COLO668 (cell line): Measurements from ENCODE around the gene ZNRF3.
"Not testable (repeated sequence)": the region's sequence is repeated elsewhere in the genome, so short reads cannot be mapped to it uniquely, and the experiment has no call there.

Experiments
- DNase-seq: peaks from one replicate; lab custom pipeline; 2025; ENCODE audit not compliant: unreplicated experiment; lab: John Stamatoyannopoulos, UW

ZNRF3 gene

DNA sequence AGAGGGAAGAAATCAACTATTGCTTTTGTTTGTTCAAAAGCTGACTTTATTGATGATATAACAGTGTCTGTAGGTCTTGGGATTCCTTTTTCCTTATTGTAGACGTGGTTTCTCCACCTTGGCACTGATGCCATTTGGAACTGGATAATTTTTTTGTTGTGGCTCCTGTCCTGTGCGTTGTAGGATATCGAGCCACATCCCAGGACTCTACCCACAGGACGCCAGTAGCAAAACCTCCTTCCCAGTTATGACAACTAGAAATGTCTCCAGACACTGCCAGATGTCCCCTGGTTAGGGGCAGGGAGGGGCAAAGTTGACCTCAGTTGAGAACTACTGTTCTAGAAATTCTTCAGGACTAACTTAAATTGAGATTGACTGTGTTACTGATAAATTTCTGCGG, 45.8 kb downstream of the ZNRF3 start:
- no peak for DNase-seq

DNA sequence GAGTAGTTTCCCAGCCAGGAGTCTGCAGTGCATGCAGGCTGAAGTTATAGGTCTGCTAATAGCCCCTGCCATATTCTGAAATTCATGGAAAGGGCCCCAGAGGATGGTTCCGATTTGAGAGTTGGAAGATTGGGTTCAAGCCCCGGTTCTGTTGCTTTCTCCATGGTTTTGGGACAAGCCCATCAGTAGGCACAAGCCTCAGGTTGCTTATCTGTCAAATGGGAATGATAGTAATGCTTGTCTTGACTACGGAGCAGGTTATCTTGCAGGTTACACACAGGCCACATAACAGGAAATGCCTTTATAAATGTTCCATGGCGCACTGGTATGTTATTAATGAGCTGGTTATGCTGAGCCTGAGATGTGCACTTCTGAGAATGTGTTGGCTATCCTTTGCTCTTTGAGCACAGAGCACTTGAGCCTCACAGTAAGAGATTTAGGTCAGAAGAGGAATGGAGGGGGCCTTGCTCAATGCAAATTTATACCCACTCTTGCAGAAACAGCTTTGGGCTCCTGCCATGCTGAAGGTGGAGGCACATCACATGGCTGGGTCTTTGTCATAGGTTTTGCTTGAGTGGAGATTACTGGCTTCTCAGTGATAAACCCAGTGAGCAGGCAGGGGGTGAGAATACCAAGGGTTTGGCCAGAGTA, 47.1 kb downstream of the ZNRF3 start:
- no peak for DNase-seq

DNA sequence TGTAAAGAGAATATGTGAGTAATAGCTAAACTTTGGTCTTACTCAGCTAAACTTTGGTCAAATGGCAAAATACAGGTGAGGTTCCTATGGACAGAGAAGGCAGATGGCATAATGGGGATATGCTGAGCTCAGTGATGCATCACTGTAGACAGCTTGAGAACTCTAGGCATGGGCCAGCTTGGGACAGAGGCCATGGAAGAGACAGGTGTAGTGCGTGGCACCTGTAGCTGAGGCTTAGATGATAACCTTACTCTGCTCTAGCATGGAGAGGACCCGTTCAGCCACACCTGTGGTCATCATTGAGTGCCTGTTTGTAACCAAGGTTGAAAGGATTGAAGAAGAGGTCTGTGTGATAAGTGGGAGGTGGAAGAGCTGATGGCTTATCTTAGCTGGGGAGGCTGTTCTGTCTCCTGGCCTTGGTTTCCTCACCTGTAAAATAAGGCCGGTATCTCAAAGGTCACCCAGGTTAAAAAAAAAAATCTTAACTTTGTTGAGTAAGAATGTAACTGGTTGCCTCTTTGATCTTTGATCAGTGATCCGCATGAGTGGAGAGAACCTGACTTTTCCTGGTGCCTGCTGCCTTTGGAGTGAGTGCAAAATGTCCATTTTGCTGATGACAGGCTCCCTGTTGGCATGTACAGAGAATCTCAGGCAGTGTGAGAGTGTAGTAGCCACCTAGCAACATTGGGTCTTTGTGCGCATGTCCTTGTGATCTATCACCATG, 48.6 kb downstream of the ZNRF3 start:
- no peak for DNase-seq

DNA sequence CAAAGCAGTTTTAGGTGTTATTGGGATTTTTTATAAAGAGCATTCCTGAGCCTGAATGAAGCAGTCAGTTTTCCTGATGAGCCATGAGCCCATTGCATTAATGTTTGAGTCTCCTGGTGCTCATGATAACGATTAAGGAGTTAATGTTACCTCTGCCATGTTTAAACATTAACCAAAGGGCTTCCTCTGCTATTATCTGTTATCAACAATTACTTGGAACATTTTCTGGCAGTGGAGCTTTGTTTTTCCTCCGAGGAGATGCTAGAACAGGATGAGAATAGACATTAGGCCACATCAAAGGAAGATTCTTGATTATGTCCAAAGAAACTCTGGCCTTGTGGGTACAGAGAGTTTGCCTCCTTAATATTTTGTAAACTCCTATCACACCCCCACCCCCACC, 49.9 kb downstream of the ZNRF3 start:
- no peak for DNase-seq

DNA sequence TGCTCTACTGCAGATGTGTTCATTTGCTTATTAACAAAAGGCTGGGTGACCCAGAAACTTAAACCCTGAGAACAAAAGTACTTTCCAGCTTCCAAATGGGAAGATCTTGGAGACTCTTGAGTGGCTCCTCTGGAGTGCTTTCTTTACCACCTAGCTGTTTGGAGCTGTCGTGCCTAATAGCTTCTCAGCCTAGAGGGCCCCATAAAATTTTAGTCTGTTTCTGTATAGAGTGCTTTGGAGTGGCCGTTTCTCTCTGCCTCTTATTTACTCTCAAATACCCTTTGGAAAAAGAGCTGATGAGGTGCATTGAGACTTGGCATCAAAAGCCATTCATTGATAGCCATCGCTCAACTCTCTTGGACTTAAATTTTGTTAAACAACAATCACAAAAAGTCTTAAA, 50.7 kb downstream of the ZNRF3 start:
- DNase-seq: no peak

DNA sequence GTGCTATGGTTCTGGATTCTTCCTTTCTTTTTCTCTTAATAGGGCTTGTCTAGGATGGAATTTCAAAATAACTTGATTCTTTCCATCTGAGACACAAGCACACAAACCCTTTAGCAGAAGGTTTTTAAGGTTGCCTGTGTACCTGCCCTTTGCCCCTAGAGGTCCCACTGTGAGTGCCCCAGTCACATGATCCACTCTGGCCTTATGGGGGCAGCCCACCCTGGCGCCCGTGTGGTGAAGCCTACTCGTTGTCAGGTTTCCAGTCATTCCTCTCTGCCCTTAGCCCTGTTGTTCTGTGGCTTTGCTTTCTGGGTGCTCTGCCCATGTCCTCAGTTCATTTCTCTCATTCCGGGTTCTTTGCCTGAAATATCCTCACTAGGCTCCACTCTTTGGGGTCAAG, 51.8 kb downstream of the ZNRF3 start:
- DNase-seq: no peak

DNA sequence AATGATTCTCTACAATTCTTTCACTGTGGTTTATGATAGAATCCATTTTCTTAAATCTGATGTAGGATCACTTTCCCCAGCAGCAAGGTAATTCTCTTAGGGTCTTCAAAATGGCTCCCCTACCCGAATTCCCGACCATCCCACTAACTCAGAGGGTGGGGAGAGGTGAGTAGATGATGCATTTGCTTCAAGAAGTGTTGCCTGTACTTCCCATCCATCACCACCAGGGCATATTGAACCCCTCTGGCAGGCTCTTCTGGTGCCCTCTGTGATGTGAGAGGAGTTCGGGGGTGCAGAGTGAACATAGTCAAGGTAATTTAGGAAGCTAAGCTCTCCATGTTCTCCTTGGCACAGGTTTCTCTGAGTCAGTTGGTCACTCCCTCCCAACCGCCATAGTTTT, 52.3 kb downstream of the ZNRF3 start:
- DNase-seq: no peak

DNA sequence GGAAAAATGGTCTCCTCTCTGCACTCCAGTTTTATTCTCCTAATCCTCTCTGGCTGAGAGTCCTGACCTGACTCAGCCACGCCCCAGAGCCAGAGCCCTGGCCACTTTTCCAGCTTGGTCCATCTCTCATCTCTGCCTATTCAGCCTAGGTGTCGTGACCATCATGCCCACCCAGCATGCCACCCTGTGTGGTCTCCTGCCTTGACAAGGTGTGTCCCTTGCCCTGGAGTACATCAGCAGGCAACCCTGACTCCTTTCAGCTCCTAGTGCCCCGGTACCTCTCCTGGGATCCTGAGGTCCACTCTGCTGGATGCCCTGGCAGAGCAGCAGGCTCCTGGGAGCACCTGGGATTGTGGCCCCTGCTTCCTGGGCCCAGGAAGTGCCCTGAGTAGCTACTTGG, 52.8 kb downstream of the ZNRF3 start:
- DNase-seq: no peak

DNA sequence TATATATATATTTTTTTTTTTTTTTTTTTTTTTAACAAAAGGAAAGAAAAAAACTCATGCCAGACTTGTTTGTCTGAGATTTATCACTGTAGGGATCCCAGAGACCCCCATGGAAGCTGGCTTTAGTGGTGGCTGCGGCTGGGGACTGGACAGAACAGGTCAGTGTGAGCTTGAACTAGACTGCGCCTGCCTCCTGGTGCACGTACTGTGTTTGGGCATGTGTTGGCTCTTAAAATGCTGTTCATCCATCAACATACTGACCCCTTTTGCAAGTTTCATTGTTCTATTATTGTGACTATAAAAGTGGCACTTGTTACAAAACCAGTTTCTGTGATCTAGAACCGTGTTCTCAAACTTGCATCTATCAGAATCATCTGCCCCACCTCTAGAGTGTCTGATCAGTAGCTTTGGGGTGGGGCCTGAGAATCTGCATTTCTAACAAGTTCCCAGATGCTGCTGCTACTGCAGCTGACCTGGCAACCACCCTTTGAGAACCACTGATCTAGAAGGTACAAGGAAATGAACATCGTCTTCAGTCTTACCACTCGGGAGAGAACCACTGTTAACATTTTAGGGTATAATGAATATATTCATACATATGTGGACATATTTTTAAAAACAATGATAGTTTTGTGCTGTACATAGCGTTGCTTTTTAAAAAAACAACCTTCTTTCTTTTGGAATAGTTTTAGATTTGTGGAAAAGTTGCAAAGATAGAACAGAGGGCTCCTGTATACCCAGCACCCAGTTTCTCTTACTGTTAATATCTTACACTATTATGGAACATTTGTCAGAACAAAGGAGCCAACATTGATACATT, 54.0 kb downstream of the ZNRF3 start:
- DNase-seq: no peak

DNA sequence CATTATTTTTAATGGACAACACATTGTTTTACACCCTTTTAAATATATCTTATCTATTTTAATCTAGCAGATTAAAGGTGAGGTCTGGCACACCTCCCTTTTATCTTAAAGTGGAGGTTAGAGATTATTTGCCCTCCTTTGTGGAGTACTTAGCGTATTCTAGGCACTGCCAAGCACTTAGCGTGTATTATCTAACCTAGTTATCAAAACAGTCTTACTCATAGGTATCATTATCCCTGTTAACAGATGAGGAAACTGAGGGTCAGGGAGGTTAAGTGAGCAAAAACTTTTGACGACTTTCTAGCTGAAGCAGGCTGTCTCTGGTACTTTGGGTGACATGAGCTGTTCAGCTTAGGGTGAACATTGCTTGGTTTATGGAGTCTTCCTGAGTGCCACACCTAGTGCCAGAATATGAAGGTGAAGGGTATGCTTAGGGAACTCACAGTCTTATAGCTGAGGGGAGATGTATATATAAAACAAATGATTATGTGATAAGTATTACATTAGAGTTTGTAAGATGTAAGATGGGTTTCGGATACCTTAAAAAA, 55.0 kb downstream of the ZNRF3 start:
- DNase-seq: no peak

DNA sequence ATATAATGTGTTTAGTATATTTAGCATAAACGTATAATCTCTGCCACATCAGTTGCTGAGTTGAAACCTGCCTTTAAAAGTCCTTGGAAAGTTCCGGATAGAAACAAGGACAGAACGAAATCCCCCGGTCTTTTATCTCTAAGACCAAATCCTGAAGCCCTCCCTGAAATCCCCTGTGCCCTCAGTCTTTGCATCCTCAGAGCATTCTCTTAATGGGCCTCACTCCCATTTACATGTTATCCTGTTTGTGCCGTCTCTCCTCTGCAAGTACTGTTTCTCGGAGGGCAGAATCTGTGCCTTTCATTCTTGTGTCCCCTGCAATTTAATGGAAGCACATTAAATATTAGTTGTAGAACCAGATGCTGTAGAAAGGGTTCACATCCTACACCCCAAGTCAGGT, 56.0 kb downstream of the ZNRF3 start:
- no peak for DNase-seq

DNA sequence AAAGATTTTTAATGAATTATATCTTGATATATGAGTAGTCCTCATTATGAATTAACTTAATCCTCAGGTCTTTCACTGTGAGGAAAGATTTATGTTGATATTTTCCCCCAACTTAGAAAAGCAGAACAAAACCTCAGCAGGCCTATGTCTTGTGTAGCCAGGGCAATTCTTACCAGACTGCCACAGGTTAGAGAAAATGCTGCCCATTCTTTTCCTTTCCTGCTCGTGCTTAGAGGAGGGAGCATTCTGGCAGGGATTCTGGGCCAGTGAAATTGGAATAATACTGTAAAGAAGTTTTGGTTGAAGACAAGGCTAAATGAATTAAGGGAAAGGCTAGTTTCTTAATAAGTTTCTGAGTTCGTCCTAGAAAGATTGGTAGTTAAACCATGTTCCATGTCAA, 56.6 kb downstream of the ZNRF3 start:
- no peak for DNase-seq

DNA sequence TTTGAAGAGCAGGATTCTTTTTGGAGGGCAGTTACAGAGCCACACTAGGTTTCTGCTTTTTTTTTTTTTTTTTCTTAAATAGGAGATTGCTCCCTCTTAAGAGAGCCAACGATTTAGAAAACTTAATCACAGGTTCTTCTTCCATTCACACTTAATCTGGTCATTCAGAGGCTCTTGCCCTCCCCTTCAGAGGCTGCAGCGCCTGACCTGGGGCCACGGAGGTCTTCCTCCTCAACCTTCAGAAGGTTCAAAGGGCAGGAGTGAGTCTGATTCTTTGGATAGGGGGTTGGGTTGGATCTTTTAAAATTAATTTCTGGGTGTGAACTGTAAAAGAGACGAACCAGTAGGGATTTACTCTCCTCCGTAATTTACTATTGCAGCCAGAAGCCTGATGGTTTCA, 57.1 kb downstream of the ZNRF3 start:
- no peak for DNase-seq

DNA sequence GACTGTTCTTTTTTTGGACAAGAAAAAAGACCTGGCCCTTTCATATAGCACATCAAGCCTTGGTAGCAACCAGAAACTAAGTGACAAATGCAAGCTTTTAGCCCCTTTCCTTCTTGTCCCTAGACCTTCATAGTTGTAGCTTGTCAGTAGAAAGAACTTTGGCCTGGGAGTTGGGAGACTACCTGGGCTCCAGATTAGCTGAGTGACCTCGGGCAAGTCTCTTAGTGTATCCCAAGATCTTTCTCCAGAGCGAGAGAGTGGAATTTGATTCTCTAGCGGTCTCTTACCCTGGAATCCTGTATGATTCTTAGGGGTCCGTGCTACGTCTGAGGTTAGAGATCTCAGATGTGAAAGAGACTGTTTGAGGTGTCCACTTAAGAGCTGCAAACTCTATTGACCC, 59.0 kb downstream of the ZNRF3 start:
- DNase-seq: no peak

DNA sequence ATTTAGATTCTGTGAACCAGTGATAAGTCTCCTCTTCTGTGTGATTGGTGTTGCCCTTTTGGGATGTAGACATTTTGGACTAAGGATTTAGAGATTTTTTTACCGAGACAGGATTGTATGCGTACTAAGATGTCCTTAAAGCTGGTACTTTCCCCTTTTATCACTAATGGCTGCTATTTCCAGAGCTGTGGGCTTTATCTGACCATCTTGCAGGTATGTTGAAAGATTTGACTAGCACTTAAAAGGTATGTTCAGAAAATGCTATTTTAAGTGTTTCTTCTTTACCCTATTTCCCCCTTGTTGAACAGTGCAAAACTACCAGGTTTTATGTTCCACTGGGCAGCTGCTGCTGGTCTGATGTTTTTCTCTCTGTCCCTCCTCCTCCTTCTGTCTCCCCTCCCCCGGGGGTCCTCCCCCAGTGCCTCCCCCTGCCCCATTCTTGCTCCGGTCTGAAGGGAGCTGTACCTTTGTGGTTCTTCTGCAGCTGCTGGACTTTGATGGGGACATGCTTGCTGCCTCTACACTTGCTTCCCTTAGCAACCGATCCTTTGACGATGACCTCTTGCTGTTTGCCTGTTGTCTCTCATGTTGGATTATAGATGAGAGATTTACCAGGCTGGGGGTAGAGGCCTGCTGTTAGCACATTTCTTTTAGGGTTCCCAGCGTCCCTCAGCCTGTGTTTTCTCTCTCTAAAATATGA, 59.6 kb downstream of the ZNRF3 start:
- no peak for DNase-seq

DNA sequence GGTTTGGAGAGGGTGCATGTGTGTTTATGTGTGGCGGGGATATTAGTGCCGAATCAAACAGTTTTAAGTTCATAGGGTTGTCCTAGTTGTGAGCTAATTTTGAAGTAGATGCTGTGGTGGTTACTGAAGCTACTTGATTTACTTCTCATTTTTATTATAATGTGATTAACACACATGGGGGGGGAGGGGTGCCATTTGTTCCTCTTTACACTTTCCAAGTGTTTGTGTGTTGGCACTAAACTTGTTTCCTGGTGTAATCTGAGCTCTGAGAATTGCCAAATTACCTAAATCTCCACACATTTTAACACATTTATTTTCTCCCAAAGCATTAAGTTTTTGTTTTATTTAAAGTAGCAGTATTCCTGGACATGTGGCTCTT, 60.1 kb downstream of the ZNRF3 start:
- no peak for DNase-seq

DNA sequence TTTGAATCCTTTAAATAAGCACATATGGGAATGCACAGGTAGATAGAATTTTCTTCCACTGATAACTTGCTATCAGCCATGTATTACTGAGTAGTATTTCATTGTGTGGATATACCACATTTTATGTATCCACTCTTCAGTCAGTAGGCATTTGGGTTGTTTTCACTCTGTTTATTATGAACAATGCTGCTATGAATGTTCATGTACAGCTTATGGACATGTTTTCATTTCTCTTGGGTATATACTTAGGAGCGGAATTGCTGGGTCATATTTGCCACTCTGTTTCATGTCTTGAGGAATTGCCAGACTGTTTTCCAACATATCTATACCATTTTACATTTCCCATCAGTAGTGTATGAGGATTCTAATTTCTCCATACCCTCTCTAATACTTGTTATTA, 63.8 kb downstream of the ZNRF3 start:
- DNase-seq: no peak

DNA sequence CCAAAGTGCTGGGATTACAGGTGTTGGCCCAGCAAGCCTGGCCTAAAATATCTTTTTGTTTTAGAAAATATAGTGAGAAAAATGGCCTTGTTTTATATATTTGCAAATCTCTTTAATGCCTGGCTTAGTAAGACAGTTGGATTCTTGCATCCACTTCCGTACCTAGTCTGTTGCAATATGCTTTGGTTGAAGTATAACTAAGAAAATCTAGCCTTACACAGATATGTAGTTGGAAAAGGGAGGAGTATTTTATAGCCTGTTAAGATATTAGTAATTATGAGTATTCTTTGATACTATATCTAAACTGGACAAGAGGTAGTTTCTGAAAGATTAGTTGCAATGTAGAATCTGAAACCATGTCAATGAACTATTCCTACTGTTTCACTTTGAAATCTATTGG, 65.1 kb downstream of the ZNRF3 start:
- DNase-seq: no peak

DNA sequence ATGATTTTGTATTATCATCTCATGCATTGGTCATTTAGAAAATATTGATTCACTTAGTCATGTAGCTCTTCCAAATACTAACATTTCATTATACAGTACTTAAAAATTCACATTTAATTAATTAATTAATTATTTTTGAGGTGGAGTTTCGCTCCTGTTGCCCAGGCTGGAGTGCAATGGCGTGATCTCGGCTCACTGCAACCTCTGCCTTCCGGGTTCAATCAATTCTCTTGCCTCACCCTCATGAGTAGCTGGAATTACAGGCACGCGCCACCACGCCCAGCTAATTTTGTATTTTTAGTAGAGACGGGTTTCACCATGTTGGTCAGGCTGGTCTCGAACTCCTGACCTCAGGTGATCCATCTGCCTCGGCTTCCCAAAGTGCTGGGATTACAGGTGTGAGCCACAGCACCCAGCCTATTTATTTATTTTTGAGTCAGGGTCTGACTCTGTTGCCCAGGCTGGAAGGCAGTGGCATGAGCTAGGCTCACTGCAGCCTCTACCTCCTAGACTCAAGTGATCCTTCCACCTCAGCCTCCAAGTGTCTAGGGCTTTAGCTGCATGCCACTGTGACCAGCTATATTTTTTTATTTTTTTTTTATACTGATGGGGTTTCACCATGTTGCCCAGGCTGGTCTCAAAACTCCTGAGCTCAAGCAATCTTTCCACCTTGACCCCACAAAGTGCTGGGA, 65.6 kb downstream of the ZNRF3 start:
- not testable (repeated sequence) for DNase-seq

DNA sequence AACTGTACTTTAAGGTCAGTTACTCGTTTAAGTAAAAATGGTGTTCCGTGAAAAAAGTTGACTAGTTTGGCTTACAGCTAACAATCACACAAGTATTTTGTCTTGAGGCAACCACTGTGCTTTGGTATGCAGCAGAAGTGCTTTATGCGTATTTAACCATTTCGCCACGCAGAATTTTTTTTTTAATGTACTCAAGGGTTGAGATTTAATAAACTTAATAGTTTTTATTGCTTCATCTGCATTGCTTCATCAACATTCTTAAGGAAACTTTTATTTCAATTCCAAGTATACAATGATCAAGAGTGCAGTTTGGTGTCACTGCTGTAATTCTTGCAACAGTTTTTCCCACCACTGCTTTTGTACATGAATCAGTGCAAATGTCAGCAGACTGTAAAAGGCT, 66.4 kb downstream of the ZNRF3 start:
- no peak for DNase-seq
